GM21825 (cell line): ENCODE results near the gene RGS12.

ENCODE experiments used
- ATAC-seq: cut with Tn5 transposase; IDR thresholded peaks from one replicate; pipeline ENCODE4 v1.9.1; 2021; ENCODE audit warnings: mild to moderate bottlenecking, moderate library complexity; ENCODE audit not compliant: unreplicated experiment

The RGS12 gene

GRCh38 chr4:3276986-3277385 is 15.8 kb upstream of the RGS12 start:
- ATAC-seq, result no peak

DNA sequence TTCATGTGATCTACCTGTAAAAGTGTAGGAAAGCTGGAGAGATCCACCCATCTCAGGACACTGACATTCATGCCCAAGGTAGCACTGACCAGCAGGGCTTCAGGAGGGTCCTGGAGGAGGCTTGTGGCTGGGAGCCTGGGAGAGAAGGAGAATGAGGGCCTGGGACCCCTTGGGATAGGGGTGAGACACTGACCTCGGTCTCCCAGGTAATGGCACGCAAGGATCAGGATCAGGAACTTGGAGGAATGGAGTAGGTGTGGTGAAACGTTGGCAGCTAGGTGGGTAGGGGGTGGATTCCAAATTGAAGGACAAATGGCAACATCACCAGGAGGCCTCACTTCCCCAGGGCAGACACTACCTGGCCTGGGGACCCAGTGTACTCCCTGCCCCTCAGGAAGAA is 12.4 kb upstream of the RGS12 start:
- no peak for ATAC-seq

- no peak for ATAC-seq
Measured at GRCh38 chr4:3283483-3283882, 9.3 kb upstream of the RGS12 start.

- no peak for ATAC-seq
Measured at GRCh38 chr4:3283916-3284315, 8.9 kb upstream of the RGS12 start.

DNA sequence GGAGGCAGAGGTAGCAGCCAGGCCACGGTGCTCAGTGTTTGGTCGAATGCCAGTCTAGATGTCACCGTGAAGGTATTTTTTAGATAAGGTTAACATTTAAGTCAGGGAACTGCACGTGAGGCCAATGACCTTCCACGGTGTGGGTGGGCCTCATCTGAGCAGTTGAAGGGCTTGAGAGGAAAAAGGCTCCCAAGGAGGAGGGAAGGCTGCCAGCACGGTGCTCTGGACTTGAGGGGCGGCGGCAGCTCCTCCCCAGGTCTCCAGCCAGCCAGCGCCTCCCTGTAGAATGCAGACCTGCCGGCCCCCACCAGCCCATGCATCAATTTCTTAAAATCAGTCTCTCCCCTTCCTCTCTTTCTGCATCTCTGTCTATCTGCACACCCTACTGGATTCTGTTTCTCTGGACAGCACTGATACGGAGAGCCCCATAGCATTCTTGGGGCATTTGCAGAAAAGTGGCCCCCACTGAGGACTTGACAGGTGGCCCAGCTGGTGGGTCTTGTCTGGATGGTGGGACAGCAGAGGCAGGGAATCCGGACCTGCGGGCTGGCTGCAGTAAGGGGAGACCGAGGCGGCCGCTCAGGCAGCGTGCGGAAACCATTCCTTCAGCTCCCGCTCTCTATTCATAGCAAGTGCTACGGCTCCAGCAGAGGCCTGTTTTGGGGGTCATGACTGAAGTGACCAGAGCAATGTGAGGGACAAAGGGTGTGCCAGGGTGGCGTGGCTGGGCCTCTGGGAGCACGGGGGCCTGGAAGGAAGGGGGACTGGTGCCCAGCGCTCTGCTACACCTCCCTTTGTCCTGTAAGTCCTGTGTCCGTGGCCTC is 7.9 kb upstream of the RGS12 start:
- ATAC-seq, result no peak

DNA sequence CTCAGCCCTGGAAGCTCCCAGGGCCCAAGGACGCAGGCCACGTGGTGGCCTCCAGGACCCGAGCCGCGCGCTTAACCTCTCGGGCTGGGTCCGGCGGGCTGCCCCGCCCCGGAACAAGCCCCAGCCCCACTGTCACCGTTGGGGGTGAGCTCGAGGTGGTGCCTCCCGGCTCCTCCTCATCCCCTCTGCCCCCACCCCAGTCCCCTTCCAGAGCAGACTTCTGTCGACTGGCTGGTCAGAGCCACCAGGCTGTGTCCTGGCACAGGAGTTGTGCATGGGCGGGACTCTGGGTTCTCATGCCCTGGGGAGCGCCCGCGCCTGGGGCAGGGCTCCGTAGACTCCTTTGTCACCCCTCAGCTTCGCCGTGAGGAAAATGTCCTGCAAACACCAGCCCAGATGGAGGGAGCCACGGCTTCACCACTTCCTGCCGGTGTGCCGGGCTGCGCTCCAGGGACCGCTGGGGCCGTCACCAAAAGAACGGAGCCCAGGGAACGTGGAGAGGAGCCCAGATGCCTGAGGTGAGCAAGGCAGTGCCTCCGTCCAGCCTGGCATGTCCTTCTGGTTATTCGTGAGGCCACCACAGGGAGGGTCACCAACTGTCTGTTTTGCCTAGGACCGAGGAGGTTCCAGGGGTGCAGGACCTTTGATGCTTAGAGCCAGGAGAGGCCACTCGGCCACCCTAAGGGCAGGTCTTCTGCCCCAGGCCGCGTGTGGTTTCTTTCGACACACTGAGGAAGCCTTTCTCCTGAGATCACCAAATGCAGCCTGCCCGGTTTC is 7.1 kb upstream of the RGS12 start:
- ATAC-seq, result peak; percentile 87

GRCh38 chr4:3286335-3287175 is 6.3 kb upstream of the RGS12 start:
- ATAC-seq, result no peak

DNA sequence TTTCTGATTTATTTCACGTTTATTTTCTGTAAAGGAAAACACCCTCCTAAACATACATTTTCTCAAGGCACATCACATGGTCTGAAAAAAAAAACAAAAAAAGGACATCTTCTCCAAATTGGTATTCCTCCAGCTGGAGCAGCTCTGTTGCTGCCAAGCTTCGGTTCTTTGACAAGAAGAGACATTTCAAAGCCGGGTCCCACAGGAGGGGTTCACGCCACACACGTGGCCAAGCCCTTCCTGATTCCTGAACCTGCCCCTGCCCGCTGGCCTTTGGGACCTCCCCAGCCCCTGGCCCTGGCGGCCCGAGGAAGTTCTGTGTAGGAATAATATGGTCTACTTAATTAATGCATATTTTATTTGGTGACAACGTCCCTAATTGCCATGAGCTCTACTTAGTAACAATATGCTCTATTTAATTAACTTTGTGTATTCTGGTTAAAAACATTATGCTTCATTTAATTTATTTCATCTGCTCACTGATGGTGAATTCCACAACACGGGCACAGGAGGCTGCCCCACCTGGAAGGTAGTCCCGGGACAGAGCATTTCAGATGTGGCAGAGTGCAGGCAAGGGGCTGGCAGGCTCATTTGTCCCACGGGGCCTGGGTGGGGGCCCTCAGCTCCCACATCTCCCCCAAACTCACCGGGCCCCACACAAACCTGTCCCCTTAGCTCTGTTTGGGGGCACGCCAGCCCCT is 5.4 kb upstream of the RGS12 start:
- no peak for ATAC-seq

- no peak for ATAC-seq
Measured at GRCh38 chr4:3287972-3288570, 4.8 kb upstream of the RGS12 start.

DNA sequence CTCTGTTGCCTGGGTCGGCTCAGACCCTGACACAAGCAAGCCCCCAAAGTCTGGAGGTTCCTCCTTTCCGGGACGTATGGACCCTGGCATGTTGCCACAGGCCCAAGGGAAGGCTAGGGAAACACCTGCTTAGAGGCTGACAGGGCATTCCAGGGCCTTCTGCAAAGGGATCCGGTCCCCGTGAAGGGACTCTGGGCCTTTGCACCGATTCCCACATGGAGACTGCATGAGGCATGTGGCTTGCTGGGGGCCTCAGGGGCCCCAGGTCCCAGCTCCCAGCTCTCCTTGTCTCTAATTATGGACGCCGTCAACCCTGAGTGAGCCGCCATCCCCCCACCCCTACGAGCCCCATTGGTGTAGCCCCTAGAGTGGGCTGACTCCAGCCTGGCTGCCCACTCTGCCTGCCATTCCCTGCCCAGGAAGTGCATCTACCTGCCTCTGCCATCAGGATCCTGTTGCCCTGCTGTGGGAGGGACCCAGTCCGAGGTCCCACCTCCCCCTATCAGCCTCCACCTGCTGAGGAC is 4.2 kb upstream of the RGS12 start:
- ATAC-seq, result no peak

- no peak for ATAC-seq
Measured at GRCh38 chr4:3290476-3290875, 2.3 kb upstream of the RGS12 start.

GRCh38 chr4:3290889-3291321 is 1.9 kb upstream of the RGS12 start:
- ATAC-seq, result no peak

DNA sequence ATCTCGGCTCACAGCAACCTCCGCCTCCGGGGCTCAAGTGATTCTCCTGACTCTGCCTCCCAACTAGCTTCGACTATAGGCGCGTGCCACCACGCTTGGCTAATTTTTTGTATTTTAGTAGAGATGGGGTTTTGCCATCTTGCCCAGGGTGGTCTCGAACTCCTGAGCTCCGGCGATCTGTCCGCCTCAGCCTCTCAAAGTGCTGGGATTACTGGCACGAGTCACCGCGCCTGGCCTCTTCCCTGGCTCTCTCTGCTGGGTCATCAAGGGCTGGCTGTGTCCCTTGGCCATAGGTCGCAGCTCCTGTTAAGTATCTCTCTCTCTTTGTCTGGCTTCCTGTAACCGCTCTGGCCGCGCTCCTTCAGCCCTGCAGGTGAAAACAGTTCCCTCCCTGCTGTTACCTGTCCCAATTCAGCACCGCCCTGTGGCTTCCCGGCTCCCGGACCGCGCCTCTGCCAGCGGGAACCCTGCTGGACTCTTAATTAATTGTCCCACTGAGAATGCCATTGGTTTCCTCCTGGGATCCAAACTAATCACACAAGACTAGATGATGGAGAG is 1.3 kb upstream of the RGS12 start:
- no peak for ATAC-seq

DNA sequence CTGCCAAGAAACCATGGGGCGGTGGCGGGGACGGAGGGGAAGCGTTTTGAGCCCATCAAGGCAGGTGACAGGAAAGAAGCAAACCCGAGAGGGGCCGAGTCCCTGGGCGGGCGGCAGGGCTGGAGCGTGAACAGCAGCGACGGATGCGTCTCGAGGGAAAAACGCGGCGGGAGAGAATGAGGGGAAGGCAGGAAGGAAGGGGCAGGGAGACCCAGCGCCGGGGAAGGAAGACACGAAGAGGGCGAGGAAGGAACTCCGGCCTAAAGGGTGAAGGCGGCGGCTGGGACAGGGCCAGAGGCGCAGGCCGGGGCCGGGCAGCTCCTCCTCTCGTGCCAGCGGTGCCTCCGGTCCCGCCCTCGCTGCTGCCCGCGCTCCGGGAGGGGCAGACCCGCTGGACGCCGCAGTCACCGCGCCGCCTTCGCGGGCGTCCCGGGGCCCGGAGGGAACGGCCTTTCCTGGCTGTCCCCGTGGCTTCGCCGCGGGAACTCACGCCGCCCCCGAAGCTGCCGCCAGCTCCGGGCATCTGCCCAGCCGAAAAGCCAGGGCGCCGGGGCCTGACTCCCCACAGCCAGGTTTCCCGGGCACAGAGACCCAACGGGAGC is 751 bp upstream of the RGS12 start:
- ATAC-seq, result peak; percentile 16

- ATAC-seq, result no peak
Measured at GRCh38 chr4:3293401-3294391, 875 bp downstream of the RGS12 start.

GRCh38 chr4:3294401-3295241 is 1.8 kb downstream of the RGS12 start:
- no peak for ATAC-seq
